Measurements from ENCODE around the gene CNPY2.

The CNPY2 gene

DNA sequence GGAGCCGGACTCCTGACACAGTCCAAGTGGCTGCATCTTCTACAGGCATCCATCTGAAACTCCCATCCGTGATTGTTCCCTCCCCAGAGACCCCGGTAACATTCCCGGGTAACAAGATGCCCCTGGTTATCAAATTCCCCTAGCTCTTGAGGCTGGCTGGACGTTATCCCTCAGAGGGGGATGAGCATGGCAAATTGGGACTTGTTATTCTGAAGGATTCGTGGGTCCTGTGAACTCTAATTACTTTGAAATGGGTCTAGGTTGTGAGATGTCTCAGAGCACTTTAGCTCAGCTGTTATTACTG is 18.7 kb upstream of the CNPY2 start:
- no peak for TF ChIP-seq CTCF (IDR thresholded peaks at IDR 0.05; ENCODE audit: insufficient read depth, low read length, poor library complexity, severe bottlenecking)
- Histone ChIP-seq H3K36me3 (ENCODE audit: control insufficient read depth, insufficient read depth, low read length) (no peaks in the 10 kb centered on the region), H3K27me3 (replicated peaks; ENCODE audit: control insufficient read depth, insufficient read depth, low read length) (no peaks in the 10 kb centered on the region), H3K4me3 (replicated peaks; ENCODE audit: low read depth, low read length) (peak overlapping the region; percentile 63)
- no peak for DNase-seq (ENCODE audit: extremely low read depth, insufficient read length)

DNA sequence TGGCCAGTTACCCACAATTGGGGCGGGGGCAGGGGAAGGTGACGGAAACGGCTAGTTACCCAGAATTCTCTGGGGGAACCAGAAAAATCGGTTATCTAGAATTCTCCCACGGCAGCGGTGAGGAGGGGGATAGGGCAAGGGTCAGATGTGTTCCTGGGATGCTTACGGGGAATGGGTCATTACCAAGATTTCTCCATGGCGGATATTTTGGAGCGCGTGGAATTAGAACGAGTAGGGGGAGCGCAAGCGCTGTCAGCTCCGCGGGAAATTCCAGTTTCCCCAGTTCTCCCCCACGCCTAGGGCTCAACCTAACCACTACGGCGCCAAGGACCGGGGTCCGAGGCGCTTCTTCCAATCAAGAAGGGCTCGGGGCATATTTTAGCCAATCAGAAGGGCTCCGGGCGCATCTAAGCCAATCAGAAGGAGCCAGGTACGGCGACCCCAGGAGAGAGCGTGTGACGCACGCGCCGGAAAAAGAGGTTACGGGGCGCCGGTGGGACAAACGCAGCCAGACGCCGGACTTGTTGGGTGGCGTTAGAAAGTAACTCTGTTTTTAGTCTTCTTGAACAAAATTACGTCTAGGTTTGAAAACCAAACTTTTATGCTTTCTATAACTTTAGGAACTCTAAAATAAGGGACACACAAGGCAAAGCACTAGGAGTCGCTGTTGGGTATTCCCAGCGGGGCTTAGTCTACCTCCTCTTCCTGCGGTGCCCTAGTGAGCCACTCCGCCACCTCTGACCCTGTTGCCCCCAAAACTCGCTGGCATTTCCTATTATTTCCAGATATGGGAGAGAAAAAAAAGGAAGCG is 18.1 kb upstream of the CNPY2 start, which contains the start of gene PAN2:
TSS of gene PAN2 (minus strand) at position 322 of the 811 bp plus-strand sequence. CDS start 906 bp downstream, outside the sequence.
- peak; percentile 93 for DNase-seq (ENCODE audit: extremely low read depth, insufficient read length)
- Histone ChIP-seq H3K4me3 (replicated peaks; ENCODE audit: low read depth, low read length) (peak within 1 kb of the TSS; percentile 63), H3K36me3 (ENCODE audit: control insufficient read depth, insufficient read depth, low read length) (no peaks in the 10 kb centered on the region), H3K27me3 (replicated peaks; ENCODE audit: control insufficient read depth, insufficient read depth, low read length) (no peaks in the 10 kb centered on the region)
- TF ChIP-seq CTCF (IDR thresholded peaks at IDR 0.05; ENCODE audit: insufficient read depth, low read length, poor library complexity, severe bottlenecking) = peak; percentile 40

- no peak for DNase-seq (ENCODE audit: extremely low read depth, insufficient read length)
- no peaks in the 10 kb centered on the region for H3K27me3 ChIP-seq (replicated peaks; ENCODE audit: control insufficient read depth, insufficient read depth, low read length)
- peaks cover under 1% of the 10 kb centered on the region; the same call in 1 of the 2 replicates for H3K36me3 ChIP-seq (ENCODE audit: control insufficient read depth, insufficient read depth, low read length)
These were observed 17.4 kb upstream of the CNPY2 start for GRCh38 chr12:56333197-56333678.

DNA sequence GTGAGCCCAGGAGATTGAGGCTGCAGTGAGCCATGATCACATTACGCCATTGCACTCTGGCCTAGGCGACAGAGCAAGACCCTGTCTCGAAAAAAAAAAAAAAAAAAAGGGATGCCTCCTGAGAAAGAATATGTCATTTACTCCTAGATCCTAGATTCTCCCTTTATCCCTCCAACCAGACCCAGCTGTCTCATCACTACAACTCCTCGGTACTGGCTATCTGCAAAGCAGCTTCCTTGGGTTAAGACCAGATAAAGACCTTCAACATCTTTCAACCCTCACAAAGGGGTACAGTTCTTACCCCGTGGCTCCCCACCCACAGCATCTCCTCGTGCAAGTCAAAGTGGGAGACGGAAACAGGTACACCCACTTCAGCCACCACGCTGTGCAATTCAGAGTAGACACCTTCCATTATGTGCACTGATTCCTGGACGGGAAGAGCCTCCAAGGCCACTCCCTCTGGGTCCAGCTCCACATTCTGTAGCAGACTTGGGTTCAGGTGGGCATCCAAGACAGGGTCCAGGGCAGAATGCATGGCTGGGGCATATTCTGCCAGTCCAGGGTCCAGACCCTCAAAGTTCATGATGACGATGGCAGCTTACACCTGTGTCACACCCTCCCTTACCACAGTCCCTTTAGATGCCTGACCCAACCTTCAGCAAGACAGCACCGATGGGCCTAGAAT is 16.9 kb upstream of the CNPY2 start:
- Histone ChIP-seq H3K36me3 (ENCODE audit: control insufficient read depth, insufficient read depth, low read length) (peaks cover 3% of the 10 kb centered on the region), H3K27me3 (replicated peaks; ENCODE audit: control insufficient read depth, insufficient read depth, low read length) (no peaks in the 10 kb centered on the region), H3K4me3 (replicated peaks; ENCODE audit: low read depth, low read length) (peak overlapping the region; percentile 63)
- TF ChIP-seq CTCF (IDR thresholded peaks at IDR 0.05; ENCODE audit: insufficient read depth, low read length, poor library complexity, severe bottlenecking) = no peak
- DNase-seq (ENCODE audit: extremely low read depth, insufficient read length) = no peak

More at GRCh38 chr12:56333197-56333678, 17.4 kb upstream of the CNPY2 start:
- no peak for TF ChIP-seq CTCF (IDR thresholded peaks at IDR 0.05; ENCODE audit: insufficient read depth, low read length, poor library complexity, severe bottlenecking)
- peak overlapping the region; percentile 63 for H3K4me3 ChIP-seq (replicated peaks; ENCODE audit: low read depth, low read length)

GRCh38 chr12:56330936-56331490 is 15.2 kb upstream of the CNPY2 start:
- Histone ChIP-seq H3K4me3 (replicated peaks; ENCODE audit: low read depth, low read length) (no peak overlapping the region), H3K27me3 (replicated peaks; ENCODE audit: control insufficient read depth, insufficient read depth, low read length) (no peaks in the 10 kb centered on the region), H3K36me3 (ENCODE audit: control insufficient read depth, insufficient read depth, low read length) (peaks cover 12% of the 10 kb centered on the region)
- no peak for DNase-seq (ENCODE audit: extremely low read depth, insufficient read length)
- TF ChIP-seq CTCF (IDR thresholded peaks at IDR 0.05; ENCODE audit: insufficient read depth, low read length, poor library complexity, severe bottlenecking) = no peak
